Activated T-cell treated with anti-CD3 and anti-CD28 coated beads for 1 hour (primary cell): ENCODE results near the gene UTP4.
"Not testable (repeated sequence)": the region's sequence is repeated elsewhere in the genome, so short reads cannot be mapped to it uniquely, and the experiment has no call there.

ENCODE experiments used
- DNase-seq: peaks from one replicate; pipeline ENCODE4 v3.0.0-alpha.2; 2020; ENCODE audit warnings: low read depth

The UTP4 gene

DNA sequence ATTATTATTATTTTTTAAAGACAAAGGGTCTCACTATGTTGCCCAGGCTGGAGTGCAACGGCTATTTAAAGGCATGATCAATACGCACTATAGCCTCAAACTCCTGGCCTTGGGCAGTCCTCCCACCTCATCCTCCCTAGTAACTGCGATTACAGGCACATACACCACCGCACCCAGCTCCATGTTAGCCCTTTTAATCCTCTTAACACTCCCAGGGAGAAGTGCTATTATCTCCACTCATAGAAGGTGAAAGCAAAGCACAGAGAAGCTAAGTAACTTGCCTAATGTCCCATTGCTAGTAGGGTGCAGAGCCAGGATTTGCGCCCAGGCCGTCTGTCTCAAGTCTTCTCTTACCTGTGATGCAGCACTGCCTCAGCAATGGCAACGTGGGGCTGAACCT is 22.0 kb upstream of the UTP4 start:
- no peak for DNase-seq

DNA sequence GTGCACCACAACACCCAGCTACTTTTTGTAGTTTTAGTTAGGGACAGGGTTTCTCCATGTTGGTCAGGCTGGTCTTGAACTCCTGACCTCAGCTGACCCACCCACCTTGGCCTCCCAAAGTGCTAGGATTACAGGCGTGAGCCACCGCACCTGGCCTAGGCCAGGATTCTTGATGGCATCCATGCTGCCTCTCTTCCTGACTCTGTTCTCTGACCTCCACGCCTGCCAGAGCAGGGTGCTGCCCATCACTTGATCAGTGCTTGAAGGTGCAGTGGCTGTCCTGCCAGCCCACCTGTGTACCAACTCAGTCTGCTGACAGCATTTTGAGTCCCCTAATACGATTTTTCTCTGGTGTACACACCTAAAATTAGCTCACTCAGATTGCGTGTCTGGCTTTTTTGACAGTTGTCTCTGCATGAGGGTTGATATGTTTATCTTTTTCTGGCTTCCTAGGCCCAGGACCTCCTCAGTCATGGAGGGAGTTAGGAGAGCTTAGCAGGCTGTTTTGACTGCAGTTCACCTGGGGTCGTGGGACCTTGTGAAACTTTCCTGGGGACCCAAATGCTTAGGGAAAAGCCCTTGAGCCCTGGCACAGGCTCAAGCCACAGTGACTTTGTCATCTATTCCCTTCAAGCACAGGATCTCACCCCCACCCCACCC is 21.1 kb upstream of the UTP4 start:
- no peak for DNase-seq

DNA sequence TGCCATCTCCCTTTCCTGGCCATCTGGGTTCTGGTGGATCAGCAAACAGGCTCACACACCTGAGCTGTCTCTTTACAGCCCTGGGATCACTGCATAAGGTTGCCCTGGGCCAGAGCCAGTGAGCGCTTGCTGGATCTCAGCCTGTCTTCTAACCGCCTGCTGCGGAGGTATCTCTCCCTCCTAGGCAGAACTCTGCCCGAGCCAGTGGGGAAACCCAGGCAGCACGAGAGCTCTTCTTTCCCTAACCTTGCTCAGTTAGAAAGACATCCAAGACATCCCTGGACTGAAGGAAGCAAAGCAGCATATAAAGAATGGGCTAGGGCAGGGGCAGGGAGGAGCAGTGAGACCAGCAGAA is 20.6 kb upstream of the UTP4 start:
- no peak for DNase-seq

DNA sequence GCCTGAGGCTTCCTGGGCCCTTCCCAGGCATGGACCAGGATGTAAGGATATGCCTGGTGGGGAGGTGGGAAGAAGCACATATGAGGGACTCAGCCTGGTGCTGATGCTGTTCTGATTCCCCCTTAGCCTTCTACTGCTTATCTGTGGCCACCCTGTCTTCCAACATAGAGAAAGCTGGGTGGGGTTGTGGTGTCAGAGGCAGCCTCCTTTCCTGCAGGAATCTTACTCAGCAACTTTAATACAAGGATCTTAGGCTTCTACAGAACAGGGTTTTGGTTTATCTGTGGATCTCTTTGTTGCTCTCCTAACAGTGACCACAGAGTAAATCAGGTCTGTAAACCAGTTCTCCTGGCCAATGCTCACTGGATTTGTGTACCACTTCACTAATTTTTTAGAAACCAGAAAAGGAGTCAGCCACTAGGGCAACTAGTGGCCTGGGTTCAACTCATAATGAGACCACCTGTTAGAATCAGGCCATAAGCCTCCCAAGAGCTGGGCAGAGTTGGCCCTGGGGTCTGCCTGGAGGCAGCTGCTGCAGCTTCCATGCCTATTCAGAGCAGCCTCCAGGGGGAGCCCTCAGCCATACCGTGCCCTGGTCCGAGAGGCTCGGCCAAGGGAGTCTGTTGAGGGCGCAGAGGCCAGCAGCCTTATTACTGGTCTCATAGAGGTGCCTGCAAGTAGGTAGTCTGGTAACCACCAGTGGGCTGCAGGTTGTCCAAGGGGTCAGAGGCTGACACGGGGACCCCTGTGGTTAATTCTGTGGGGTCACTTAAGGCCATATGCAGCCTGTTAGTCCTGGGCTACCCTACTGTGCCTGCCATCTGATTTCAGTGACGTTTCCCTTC is 19.9 kb upstream of the UTP4 start:
- DNase-seq: no peak

DNA sequence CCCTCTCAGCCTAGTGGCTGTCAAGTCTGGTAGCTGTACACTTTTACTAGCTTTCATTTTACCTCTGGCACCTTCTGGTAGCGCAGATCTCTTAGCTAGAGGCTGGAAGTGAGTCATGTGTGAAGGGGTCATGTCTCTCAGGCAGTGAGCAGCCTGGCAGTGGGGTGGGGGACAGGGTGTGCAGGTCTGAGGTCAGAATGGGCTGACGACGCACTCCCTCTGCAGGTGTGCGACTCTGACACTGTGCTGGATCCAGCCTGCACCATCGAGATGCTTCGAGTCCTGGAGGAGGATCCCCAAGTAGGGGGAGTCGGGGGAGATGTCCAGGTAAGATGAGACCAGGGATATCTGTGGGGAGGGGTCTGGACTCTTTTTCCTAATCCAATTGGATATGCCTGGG is 19.2 kb upstream of the UTP4 start:
- DNase-seq: no peak

DNA sequence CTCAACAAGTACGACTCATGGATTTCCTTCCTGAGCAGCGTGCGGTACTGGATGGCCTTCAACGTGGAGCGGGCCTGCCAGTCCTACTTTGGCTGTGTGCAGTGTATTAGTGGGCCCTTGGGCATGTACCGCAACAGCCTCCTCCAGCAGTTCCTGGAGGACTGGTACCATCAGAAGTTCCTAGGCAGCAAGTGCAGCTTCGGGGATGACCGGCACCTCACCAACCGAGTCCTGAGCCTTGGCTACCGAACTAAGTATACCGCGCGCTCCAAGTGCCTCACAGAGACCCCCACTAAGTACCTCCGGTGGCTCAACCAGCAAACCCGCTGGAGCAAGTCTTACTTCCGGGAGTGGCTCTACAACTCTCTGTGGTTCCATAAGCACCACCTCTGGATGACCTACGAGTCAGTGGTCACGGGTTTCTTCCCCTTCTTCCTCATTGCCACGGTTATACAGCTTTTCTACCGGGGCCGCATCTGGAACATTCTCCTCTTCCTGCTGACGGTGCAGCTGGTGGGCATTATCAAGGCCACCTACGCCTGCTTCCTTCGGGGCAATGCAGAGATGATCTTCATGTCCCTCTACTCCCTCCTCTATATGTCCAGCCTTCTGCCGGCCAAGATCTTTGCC is 18.0 kb upstream of the UTP4 start:
- DNase-seq: no peak

DNA sequence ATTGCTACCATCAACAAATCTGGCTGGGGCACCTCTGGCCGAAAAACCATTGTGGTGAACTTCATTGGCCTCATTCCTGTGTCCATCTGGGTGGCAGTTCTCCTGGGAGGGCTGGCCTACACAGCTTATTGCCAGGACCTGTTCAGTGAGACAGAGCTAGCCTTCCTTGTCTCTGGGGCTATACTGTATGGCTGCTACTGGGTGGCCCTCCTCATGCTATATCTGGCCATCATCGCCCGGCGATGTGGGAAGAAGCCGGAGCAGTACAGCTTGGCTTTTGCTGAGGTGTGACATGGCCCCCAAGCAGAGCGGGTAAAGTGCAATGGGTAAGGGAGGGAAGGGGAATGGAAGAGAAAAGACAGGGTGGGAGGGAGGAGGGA is 17.5 kb upstream of the UTP4 start:
- no peak for DNase-seq

DNA sequence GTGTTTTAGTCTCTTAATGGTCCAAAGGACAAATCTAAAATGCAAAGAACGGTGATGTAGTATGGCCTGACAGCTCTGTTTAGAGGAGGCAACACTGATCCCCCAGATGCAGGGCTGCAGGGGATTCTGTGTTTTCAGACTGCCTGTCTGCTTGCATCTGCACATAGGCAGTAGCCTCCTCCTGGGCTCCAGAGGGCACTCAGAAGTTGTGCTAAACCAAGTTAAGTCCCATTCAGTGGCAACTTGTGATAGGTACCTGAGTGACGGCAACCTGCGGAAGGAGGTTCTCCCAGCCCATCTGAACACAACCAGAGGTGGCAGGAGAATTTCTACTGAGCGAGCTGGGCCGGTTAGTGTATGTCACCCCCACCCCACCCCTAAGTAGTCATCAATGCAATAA is 17.1 kb upstream of the UTP4 start:
- no peak for DNase-seq

DNA sequence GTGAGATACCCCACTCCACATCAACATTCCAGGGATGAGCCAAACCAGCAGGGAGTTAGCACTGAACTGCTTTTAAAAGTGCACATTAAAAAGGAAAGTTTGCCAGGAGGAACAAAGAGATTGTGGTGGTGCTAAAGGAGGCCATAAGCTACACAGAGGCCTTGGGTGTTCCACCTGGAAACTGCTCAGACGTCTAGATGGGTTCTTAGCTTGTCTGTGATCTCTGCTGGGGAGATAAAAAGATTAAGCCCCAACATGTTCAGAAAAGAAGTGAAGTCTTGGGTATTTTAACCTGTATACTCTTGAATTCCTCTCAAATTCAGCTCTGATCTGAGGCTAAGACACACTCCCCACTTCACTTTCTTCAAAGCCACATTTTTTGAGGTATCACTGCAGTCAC is 16.6 kb upstream of the UTP4 start:
- no peak for DNase-seq

DNA sequence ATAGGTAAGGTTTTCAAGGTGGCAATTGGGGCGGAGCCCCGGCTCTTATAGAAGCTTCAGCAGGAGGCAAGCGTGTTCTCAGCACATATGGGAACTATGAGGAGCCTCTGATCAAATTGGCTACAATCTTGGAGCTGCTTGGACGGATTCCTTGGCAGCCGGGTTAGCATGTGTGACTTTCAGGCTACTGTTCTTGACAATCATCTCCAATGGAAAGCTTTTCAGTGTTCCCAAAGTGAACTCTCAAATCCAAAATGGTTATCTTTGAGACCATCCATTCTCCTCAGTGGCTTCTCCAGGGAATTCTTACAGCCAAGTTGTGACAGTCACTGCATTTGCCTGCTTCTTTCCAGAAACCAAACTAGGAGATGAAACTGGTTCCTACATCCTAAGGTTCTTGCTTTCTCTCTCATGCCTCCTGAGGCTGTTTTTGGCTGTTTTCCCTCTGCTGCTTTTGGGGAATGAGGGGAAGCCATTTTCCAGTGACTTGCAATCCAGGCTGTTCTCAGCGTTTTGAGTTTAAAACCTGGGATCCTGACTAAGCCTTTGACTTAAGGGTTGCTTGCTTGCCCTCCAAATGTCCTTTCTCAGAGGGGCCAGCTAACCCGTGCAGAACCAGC is 16.1 kb upstream of the UTP4 start:
- DNase-seq: no peak

DNA sequence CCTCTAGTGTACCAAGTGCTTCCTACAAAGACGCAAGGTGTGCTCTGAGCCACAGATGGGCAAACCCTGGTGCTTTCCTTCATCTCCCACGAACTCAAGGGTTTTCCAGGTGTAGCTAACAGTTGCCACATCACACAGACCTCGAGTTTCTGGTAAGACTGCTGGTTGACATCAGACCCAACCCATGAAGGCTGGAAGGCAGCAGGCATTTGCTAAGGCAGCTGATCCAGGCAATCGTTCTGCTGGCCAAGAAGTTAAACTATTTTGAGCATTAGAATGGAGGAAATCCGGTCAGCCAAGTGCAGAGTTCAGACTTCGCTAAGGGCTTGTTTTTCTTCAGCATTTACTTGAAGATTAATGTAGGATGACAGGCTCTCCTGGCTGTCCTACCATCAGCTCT is 15.5 kb upstream of the UTP4 start:
- DNase-seq: no peak

DNA sequence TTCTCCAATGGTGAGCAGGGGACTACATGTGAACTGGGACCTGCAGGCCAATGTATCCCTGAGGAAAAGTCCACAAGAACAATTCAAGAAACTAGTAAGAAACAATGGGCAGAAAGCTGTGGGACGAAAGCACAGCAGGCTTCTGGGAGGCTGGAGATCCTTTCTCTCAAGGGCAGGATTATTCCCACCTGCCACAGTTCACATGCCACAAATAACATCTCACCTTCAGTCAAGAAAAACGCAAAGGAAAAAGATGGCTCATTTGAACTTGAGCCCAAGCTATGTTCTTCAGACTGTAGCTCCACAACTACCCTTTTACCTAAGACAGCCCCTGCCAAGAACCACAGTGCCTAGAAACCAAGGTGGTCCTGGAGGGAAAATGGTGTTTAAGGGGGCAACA is 14.0 kb upstream of the UTP4 start:
- DNase-seq: no peak

DNA sequence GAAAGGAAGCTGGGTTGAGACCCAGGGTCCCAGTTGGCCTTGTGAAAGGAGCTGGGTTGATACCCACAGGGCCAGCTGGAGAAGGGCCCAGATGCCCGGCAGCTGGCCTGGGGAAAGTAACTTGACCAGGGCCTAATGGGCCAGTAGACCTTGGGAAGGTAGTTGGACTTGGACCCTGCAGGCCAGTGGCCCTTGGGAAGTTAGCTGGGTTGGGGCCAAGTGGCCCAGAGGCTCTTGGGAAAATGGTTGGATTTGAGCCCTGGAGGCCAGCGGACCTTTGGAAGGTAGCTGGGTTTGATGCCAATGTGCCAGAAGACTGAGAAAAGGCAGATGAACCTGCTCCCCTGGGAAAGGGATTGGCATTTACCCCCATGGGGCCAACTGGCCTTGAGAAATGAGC is 13.5 kb upstream of the UTP4 start:
- no peak for DNase-seq

DNA sequence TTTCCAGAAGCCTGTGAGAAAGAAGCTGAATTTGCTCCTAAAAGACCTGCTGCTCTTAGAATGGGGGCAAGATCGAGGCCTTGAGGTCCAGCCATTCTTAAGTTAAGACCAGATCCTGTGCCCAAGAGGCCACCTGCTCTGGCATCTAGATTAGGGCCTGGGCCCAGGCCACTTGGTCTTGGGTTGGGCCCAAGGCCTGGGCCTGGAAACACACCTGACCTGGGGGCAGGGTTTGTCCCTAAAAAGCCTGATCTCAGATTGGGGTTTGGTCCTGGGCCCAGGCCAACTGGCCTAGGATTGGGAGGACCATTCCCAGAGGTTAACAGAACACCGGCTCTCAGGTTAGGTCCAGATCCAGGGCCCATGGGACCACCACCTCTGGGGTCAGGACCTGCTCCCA is 12.9 kb upstream of the UTP4 start:
- no peak for DNase-seq

DNA sequence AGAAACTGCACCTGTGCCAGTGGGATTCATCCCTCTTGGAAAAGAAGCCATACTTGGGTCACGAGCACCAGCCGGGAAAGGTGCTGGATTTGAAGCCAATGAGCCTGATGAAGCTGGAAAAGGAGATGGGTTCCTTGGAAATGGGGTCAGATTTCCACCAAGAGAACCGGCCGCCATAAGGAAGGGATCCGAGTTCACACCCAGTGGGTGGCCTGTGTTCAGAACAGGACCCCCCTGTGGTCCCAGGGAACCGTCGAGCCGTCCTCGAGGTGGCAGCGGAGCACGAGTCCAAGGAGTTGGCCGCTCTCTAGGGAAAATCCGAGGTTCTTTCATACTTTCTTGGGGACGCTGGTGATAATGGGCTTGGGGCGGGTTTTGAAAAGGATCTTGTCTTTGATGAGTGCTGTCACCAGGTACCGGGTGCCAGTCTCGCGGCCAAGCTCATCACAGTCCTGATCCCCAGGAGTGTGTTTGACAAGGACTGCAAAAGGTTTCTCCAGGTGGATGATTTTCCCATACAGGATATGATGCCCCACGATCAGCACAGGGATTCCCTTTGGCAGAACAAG is 12.3 kb upstream of the UTP4 start:
- no peak for DNase-seq

DNA sequence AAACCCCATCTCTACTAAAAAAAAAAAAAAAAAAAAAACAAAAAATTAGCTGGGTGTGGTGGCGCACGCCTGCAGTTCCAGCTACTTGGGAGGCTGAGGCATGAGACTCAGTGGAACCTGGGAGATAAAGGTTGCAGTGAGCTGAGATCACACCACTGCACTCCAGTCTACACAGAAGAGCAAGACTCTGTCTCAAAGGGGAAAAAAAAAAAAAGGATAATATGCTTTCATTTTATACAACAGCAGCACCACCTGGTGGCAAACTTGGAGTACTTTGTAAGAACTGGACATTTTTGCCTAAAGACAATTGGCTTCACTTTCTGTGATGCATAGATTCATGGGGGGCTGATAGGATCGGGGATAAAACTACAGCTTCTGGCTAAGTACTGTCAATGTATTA is 8.5 kb upstream of the UTP4 start:
- DNase-seq: peak; percentile 62

DNA sequence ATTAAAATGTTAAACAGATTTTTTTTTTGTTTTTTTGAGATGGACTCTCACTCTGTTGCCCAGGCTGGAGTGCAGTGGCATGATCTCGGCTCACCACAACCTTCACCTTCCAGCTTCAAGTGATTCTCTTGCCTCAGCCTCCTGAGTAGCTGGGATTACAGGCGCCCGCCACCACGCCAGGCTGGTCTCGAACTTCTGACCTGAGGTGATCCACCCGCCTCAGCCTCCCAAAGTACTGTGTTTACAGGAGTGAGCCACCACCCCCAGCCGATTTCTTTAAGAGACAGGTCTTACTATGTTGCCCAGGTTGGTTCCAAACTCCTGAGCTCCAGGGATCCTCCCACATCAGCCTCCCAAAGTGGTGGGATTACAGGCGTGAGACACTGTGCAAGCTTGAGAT is 8.0 kb upstream of the UTP4 start:
- not testable (repeated sequence) for DNase-seq

DNA sequence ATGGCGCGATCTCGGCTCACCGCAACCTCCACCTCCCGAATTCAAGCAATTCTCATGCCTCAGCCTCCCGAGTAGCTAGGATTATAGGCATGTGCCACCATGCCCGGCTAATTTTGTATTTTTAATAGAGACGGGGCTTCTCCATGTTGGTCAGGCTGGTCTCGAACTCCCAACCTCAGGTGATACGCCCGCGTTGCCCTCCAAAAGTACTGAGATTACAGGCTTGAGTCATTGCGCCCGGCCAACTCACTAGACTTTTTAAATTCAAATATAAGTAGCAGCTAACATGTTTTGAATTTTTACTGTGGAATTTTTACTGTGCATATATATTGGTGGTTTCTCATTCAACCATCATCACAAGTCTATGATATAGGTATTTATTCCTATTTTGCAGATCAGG is 7.5 kb upstream of the UTP4 start:
- not testable (repeated sequence) for DNase-seq

DNA sequence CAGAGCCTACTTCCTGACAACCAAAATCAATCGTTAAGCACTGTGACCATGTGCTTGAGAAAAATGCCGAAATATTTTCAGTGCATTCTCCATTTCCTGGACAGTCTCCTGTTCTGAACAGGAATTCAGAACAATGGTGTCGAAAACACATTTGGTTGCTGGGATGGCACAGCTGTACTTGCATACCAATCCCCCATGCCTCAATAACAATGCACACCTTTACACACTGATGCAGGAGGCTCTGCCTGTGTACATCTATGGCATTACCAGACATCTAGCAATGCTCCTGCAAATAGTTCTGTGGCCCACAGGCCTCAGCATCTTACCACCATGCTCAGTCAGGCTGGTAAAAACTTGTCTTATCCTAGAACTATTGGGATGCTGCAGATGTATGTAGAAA is 6.2 kb upstream of the UTP4 start:
- DNase-seq: no peak

DNA sequence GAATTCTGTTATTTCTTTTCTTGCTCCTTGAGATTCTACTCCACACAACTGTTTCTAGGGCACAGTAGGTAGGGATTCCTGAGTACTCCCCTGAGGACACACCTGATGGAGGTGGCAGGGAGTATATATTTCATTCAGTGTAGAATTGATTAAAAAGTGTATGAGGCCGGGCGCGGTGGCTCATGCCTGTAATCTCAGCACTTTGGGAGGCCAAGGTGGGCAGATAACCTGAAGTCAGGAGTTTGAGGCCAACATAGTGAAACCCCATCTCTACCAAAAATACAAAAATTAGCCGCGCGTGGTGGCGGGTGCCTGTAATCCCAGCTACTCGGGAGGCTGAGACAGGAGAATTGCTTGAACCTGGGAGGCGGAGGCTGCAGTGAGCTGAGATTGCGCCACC is 5.6 kb upstream of the UTP4 start:
- DNase-seq: not testable (repeated sequence)

DNA sequence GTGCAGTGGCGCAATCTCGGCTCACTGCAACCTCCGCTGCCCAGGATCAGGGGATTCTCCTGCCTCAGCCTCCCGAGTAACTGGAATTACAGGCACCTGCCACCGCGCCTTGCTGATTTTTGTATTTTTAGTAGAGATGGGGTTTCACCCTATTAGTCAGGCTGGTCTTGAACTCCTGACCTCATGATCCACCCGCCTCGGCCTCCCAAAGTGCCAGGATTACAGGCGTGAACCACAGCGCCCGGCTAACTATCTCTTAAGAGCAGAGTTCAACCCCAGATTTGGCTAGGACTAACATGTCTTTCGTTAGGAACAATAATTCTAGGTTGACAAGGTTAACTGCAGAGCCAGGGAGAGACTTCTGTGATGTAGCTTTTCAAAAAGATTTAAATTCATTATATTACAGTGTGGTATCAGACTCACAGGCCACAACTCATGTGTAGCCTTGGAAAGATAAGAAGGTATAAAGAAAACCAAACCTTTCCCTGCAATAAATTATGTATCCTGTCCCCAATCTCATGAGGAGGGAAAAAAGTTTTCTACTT is 4.4 kb upstream of the UTP4 start:
- DNase-seq: no peak

DNA sequence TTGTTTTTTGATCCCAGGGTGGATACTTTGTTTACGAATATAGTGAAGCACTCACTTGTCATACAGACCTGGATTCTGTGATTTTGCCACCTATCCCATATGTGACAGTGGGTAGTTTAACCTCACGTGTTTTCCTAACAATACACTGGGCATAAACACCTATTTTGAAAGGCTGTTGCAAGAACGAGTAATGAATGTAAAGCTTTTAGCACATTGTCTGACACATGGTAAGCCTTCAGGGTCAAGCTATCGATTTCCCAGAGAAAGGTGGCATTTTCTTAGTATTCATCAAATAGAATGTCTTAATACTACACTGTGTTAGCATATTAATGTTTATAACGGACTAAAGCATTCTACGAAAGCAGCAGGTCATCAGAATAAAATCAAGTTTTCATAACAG is 2.0 kb upstream of the UTP4 start:
- no peak for DNase-seq
